Left lung (tissue), 10 donors: ENCODE results near the gene COASY. TPM values are rescaled to one million over a fixed set of nuclear protein-coding genes. Genes with fewer than 3 reads are reported as not detected.
A peak's percentile ranks its signal among the peaks of the same experiment; 100 is the strongest.
"Not testable (repeated sequence)": the region's sequence is repeated elsewhere in the genome, so short reads cannot be mapped to it uniquely, and the experiment has no call there.

Experiments
- ATAC-seq: fragments of 200-7000 bp; cut with Tn5 transposase; one replicate; pipeline ENCODE4 v1.9.1; 2020; ENCODE audit warnings: moderate library complexity
- DNase-seq, 4 donors: peaks; one replicate each; pipeline ENCODE4 v3.0.0-alpha.2; 2013 to 2020
- H3K27ac ChIP-seq, 2 donors: fragments of 200-600 bp; sonication (generic) in 1 of 2; one replicate each; pipeline versions ENCODE4 v1.5.0 to v1.8.0; 2020 to 2021
- H3K27me3 ChIP-seq, 2 donors: fragments of 200-600 bp; sonication (generic) in 1 of 2; one replicate each; pipeline versions ENCODE4 v1.5.0 to v1.8.0; 2020 to 2021
- H3K36me3 ChIP-seq, 2 donors: fragments of 200-600 bp; sonication (generic) in 1 of 2; one replicate each; pipeline versions ENCODE4 v1.5.0 to v1.8.0; 2020 to 2021
- H3K4me1 ChIP-seq, 2 donors: fragments of 200-600 bp; one replicate each; pipeline ENCODE4 v1.8.0; 2021
- H3K4me3 ChIP-seq, 2 donors: fragments of 200-600 bp; sonication (generic) in 1 of 2; one replicate each; pipeline versions ENCODE4 v1.5.0 to v1.8.0; 2020 to 2021; ENCODE audit warnings: mild to moderate bottlenecking in 1 of 2
- H3K9me3 ChIP-seq, 2 donors: fragments of 200-600 bp; sonication (generic) in 1 of 2; one replicate each; pipeline versions ENCODE4 v1.5.0 to v1.8.0; 2020 to 2021
- intact Hi-C, 2 donors: fragments of 100-400 bp; cut with DNase I; formaldehyde crosslinking; loops; one replicate each; pipeline versions ENCODE4 v1.11.2 to v1.14.2; 2022
- polyA plus RNA-seq, 6 donors: library from polyadenylated mRNA; unstranded; fragments of 120-200 nt; gene quantifications; one replicate each; pipeline ENCODE4 v1.2.1, GENCODE V29; 2013; ENCODE audit not compliant: insufficient read length in 6 of 6
- total RNA-seq, 2 donors: library from RNA; stranded (reverse); fragmentation: NEBNext Ultra II Directional; extraction: Animal tissue kit (Norgen Biotek cat#: 25700); gene quantifications; one replicate each; pipeline ENCODE4 v1.2.1, GENCODE V29; 2021
- TF ChIP-seq, protein P1 (sequence below), 2 donors: fragments of 200-600 bp; sonication (generic) in 1 of 2; IDR thresholded peaks; one replicate each; pipeline versions ENCODE4 v1.5.0 to v1.8.0; 2021; ENCODE audit warnings: antibody characterized with exemption in 2 of 2
- donor health status: DM: no; HTN: yes; CAD: no.
- donor health status: DM: no; HTN: no; CAD: no.

COASY gene
- total and polyA plus RNA-seq, 8 donors: 41.1 to 116 (median 43.7) TPM

DNA sequence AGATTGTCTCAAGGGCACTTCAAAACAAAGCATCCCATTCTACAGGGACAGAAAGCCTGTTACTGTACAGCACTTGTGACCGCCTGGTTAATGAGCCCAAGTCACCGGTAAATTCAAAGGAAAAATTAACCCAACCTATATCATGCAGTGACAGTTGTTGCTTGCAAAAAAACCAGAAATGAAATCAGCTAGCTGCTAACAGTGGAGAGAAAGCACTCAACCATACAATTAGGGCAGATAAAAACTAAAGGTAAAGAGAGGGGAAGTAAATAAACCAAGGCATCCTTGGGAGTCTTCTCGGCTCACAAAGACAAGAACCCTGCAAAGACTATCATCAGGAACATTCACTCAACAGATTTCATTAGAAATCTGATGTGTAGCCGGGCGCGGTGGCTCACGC lies 41.4 kb downstream of the COASY start:
- Histone ChIP-seq H3K27ac (no peak overlapping the region), H3K4me3 (no peak overlapping the region), H3K9me3 (no peaks in the 10 kb centered on the region), H3K36me3 (peaks cover 0 to 5% of the 10 kb centered on the region in 2 donors), H3K27me3 (no peaks in the 10 kb centered on the region), H3K4me1 (peaks cover 11 to 44% of the 10 kb centered on the region in 2 donors)
- DNase-seq (no peak), ATAC-seq (no peak)
- intact Hi-C loops: no loop called here
- TF ChIP-seq, protein P1, sequence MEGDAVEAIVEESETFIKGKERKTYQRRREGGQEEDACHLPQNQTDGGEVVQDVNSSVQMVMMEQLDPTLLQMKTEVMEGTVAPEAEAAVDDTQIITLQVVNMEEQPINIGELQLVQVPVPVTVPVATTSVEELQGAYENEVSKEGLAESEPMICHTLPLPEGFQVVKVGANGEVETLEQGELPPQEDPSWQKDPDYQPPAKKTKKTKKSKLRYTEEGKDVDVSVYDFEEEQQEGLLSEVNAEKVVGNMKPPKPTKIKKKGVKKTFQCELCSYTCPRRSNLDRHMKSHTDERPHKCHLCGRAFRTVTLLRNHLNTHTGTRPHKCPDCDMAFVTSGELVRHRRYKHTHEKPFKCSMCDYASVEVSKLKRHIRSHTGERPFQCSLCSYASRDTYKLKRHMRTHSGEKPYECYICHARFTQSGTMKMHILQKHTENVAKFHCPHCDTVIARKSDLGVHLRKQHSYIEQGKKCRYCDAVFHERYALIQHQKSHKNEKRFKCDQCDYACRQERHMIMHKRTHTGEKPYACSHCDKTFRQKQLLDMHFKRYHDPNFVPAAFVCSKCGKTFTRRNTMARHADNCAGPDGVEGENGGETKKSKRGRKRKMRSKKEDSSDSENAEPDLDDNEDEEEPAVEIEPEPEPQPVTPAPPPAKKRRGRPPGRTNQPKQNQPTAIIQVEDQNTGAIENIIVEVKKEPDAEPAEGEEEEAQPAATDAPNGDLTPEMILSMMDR (IDR thresholded peaks at IDR 0.05): no peak

GRCh38 chr17:42607769-42608168 lies 45.8 kb downstream of the COASY start:
- DNase-seq (no peak), ATAC-seq (no peak)
- peak overlapping the region in 1 of 2 donors; percentile 99 for H3K4me3 ChIP-seq
- H3K9me3 ChIP-seq: no peaks in the 10 kb centered on the region
- peaks cover 0 to 12% of the 10 kb centered on the region in 2 donors for H3K36me3 ChIP-seq
- H3K4me1 ChIP-seq: peaks cover 12 to 51% of the 10 kb centered on the region in 2 donors
- intact Hi-C loops: no loop called here
- H3K27ac ChIP-seq: no peak overlapping the region
- TF ChIP-seq, protein P1 (IDR thresholded peaks at IDR 0.05): no peak
- H3K27me3 ChIP-seq: no peaks in the 10 kb centered on the region

GRCh38 chr17:42608305-42609181 lies 46.6 kb downstream of the COASY start:
- peak; percentile 67 for ATAC-seq
- H3K4me1 ChIP-seq: peaks cover 12 to 51% of the 10 kb centered on the region in 2 donors
- H3K27ac ChIP-seq: peak overlapping the region; percentile 93 to 95
- TF ChIP-seq, protein P1 (IDR thresholded peaks at IDR 0.05): no peak
- H3K9me3 ChIP-seq: no peaks in the 10 kb centered on the region
- H3K36me3 ChIP-seq: peaks cover 0 to 20% of the 10 kb centered on the region in 2 donors
- DNase-seq: peak in 2 of 4 donors; percentile 6 to 34
- peak overlapping the region; percentile 96 to 99 for H3K4me3 ChIP-seq
- no peaks in the 10 kb centered on the region for H3K27me3 ChIP-seq
- intact Hi-C loops: no loop called here

- Histone ChIP-seq H3K27ac (peak within 1 kb of the TSS; percentile 93 to 95), H3K4me3 (peak within 1 kb of the TSS; percentile 96 to 99), H3K27me3 (no peaks in the 10 kb centered on the region), H3K9me3 (no peaks in the 10 kb centered on the region), H3K4me1 (peaks cover 12 to 51% of the 10 kb centered on the region in 2 donors), H3K36me3 (peaks cover 0 to 28% of the 10 kb centered on the region in 2 donors)
- ATAC-seq (peak; percentile 97), DNase-seq (peak; percentile 99 to 100 (median 100))
- intact Hi-C loops: no loop called here
- TF ChIP-seq, protein P1 (IDR thresholded peaks at IDR 0.05): no peak
These were observed 47.4 kb downstream of the COASY start, which contains the start of the genes RETREG3 and TUBG1 for GRCh38 chr17:42609182-42609813. Gene RETREG3 (minus strand): TSS chr17:42609374. CDS start chr17:42609324, 50 bp downstream. Gene TUBG1 (plus strand): TSS chr17:42609683. CDS start chr17:42609738, 55 bp downstream.

- DNase-seq (peak in 1 of 4 donors; percentile 83), ATAC-seq (peak; percentile 35)
- peak overlapping the region; percentile 80 to 93 for H3K27ac ChIP-seq
- H3K9me3 ChIP-seq, H3K27me3 ChIP-seq, intact Hi-C loops: not testable (repeated sequence)
- H3K4me1 ChIP-seq: peaks cover 12 to 46% of the 10 kb centered on the region in 2 donors
- H3K36me3 ChIP-seq: peaks cover 0 to 36% of the 10 kb centered on the region in 2 donors
- peak overlapping the region; percentile 96 to 99 for H3K4me3 ChIP-seq
These were observed 48.2 kb downstream of the COASY start for GRCh38 chr17:42609814-42610801.
